ENCODE data around the gene ATP8A2. TPM values are rescaled to one million over a fixed set of nuclear protein-coding genes. Genes with fewer than 3 reads are reported as not detected.

The ATP8A2 gene
- total and polyA plus RNA-seq, 2 of the 4 experiments (the other 2 are of a cell fraction): 0.02 to 0.18 TPM

DNA sequence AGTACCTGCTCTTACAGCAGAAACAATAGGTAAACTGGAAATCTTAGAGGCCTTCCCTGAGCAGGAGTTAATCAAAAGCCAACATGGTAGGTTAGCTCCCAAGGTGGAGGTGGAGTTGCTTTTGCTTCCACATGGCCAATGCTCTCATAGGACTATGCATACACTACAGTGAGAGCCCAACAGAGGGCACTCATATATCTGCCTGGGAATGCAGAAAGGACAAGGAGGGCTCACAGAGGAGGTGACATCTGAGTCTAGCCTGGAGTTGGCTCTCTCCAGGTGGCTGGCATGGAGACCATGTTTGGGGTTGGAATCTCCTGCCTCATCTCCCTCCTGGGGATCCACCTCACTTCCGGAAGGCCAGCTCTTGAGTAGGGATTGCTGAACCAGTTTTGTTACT, 34.6 kb downstream of the ATP8A2 start:
- BruUV-seq (replicated peaks): no TSS peak

More for the DNA sequence above, 34.6 kb downstream of the ATP8A2 start:
- H3K27ac ChIP-seq (ENCODE audit: insufficient read depth, low read length): no peak overlapping the region
- no peaks in the 10 kb centered on the region for H3K79me1 ChIP-seq (ENCODE audit: low read depth in 1 of 2, low read length in 2 of 2)
- no peak overlapping the region for H4K5ac ChIP-seq (ENCODE audit: low read depth, low read length)
- H3K56ac ChIP-seq (ENCODE audit: extremely low read depth, insufficient read depth, low read length): no peak overlapping the region
- no peak overlapping the region for H4K91ac ChIP-seq (ENCODE audit: insufficient read depth, low read depth, low read length)
- no peak for TF ChIP-seq MAZ (IDR thresholded peaks at IDR 0.05; ENCODE audit: borderline replicate concordance, low read depth, low read length)
- no peak for TF ChIP-seq RCOR1 (IDR thresholded peaks at IDR 0.05; ENCODE audit: insufficient replicate concordance, low read length)
- TF ChIP-seq, protein P1, sequence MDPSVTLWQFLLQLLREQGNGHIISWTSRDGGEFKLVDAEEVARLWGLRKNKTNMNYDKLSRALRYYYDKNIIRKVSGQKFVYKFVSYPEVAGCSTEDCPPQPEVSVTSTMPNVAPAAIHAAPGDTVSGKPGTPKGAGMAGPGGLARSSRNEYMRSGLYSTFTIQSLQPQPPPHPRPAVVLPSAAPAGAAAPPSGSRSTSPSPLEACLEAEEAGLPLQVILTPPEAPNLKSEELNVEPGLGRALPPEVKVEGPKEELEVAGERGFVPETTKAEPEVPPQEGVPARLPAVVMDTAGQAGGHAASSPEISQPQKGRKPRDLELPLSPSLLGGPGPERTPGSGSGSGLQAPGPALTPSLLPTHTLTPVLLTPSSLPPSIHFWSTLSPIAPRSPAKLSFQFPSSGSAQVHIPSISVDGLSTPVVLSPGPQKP (IDR thresholded peaks at IDR 0.05; ENCODE audit: borderline replicate concordance, low read depth, low read length): no peak
- TF ChIP-seq, protein P2, sequence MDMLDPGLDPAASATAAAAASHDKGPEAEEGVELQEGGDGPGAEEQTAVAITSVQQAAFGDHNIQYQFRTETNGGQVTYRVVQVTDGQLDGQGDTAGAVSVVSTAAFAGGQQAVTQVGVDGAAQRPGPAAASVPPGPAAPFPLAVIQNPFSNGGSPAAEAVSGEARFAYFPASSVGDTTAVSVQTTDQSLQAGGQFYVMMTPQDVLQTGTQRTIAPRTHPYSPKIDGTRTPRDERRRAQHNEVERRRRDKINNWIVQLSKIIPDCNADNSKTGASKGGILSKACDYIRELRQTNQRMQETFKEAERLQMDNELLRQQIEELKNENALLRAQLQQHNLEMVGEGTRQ (IDR thresholded peaks at IDR 0.05; ENCODE audit: low read depth, low read length): no peak
- TF ChIP-seq MXI1 (IDR thresholded peaks at IDR 0.05; ENCODE audit: borderline replicate concordance, low read depth, low read length): no peak
- no peak for TF ChIP-seq MAFK (IDR thresholded peaks at IDR 0.05; ENCODE audit: low read depth, low read length)
- no peak for TF ChIP-seq RAD21 (IDR thresholded peaks at IDR 0.05; ENCODE audit: low read length)
- TF ChIP-seq CTCF (conservative IDR thresholded peaks at IDR 0.05; ENCODE audit: low read depth, low read length): no peak
- TF ChIP-seq FOS (IDR thresholded peaks at IDR 0.05; ENCODE audit: low read depth, low read length): no peak
- TF ChIP-seq CHD1 (IDR thresholded peaks at IDR 0.05; ENCODE audit: low read depth, low read length): no peak
- TF ChIP-seq POLR2A (IDR thresholded peaks at IDR 0.05; ENCODE audit: low read depth, low read length): no peak
- TF ChIP-seq BHLHE40 (IDR thresholded peaks at IDR 0.05; ENCODE audit: low read depth, low read length): no peak
- no peak for TF ChIP-seq RFX5 (IDR thresholded peaks at IDR 0.05; ENCODE audit: low read depth, low read length)
- no peak for TF ChIP-seq SMC3 (IDR thresholded peaks at IDR 0.05; ENCODE audit: low read depth, low read length)
- no peak for TF ChIP-seq NFE2L2 (IDR thresholded peaks at IDR 0.05; ENCODE audit: low read depth, low read length)
- TF ChIP-seq CEBPB (IDR thresholded peaks at IDR 0.05; ENCODE audit: low read depth, low read length): no peak
- CTCF ChIA-PET: no interaction called here
- no peak overlapping the region for H3K4me3 ChIP-seq (ENCODE audit: insufficient read depth, low read depth, low read length)
- no peak overlapping the region for H4K8ac ChIP-seq (ENCODE audit: low read depth in 2 of 2, low read length in 2 of 2)
- no peaks in the 10 kb centered on the region for H3K27me3 ChIP-seq (ENCODE audit: control insufficient read depth, insufficient read depth, low read length)
- no peak overlapping the region for H2BK20ac ChIP-seq (ENCODE audit: low read depth, low read length)
- H3K4me2 ChIP-seq (ENCODE audit: low read depth, low read length): no peak overlapping the region
- H2BK15ac ChIP-seq (ENCODE audit: low read depth, low read length): no peak overlapping the region
- H3K4me1 ChIP-seq (ENCODE audit: control insufficient read depth, insufficient read depth, low read length): no peaks in the 10 kb centered on the region
- H3K14ac ChIP-seq (replicated peaks; ENCODE audit: low read depth, low read length): no peak overlapping the region
- H2BK5ac ChIP-seq (ENCODE audit: low read depth, low read length, poor library complexity, severe bottlenecking): no peak overlapping the region
- H3K9me3 ChIP-seq (ENCODE audit: control insufficient read depth, insufficient read depth, low read length): no peaks in the 10 kb centered on the region
- no peak overlapping the region for H2AFZ ChIP-seq (replicated peaks; ENCODE audit: low read length, poor library complexity)
- intact Hi-C loops (cut with micrococcal nuclease) (no loop called here), dilution Hi-C loops (cut with HindIII; ENCODE audit: low sequenced_read_pairs, unreplicated experiment) (no loop called here), in situ Hi-C loops (cut with MboI; ENCODE audit: low sequenced_read_pairs) (no loop called here)
- no peaks in the 10 kb centered on the region for H4K20me1 ChIP-seq (ENCODE audit: insufficient read depth, low read length)
- no peak overlapping the region for H2AK5ac ChIP-seq (ENCODE audit: low read depth, low read length)
- H3K23ac ChIP-seq (ENCODE audit: low read depth, low read length): no peak overlapping the region
- no peak overlapping the region for H2AK9ac ChIP-seq (replicated peaks; ENCODE audit: low read depth, low read length, poor library complexity)
- no peak overlapping the region for H3K4ac ChIP-seq (ENCODE audit: low read depth, low read length)
- no peaks in the 10 kb centered on the region for H3K36me3 ChIP-seq (ENCODE audit: control insufficient read depth, insufficient read depth, low read length)
- H2BK120ac ChIP-seq (ENCODE audit: low read depth, low read length): no peak overlapping the region
- ATAC-seq (ENCODE audit: low read depth): no peak
- no CpG with 5 or more reads among the region's 1 CpG for WGBS, 2 experiments (ENCODE audit: extremely low coverage in 2 of 2, insufficient read length in 1 of 2)
- no peaks in the 10 kb centered on the region for H3K9me1 ChIP-seq (ENCODE audit: insufficient read depth, low read length)
- POLR2A ChIA-PET (ENCODE audit: unreplicated experiment): no interaction called here
- no peak overlapping the region for H3K9ac ChIP-seq (ENCODE audit: low read depth, low read length)
- DNase-seq: no peak
- no peak overlapping the region for H3K18ac ChIP-seq (ENCODE audit: low read depth, low read length)
